ENCODE measurements around the gene IFIT3.

GRCh38 chr10:89306434-89307268, 21.1 kb upstream of the IFIT3 start:
- TF ChIP-seq CTCF (conservative IDR thresholded peaks at IDR 0.05; ENCODE audit: low read depth in 2 of 2) (no peak), POLR2AphosphoS5 (IDR thresholded peaks at IDR 0.05; ENCODE audit: low read depth) (no peak), EZH2phosphoT487 (IDR thresholded peaks at IDR 0.05; ENCODE audit: unreplicated experiment) (no peak), NANOG (IDR thresholded peaks at IDR 0.05; ENCODE audit: borderline replicate concordance) (no peak), EZH2 (IDR thresholded peaks at IDR 0.05; ENCODE audit: low read depth, unreplicated experiment) (no peak), STAT1 (IDR thresholded peaks at IDR 0.05; ENCODE audit: unreplicated experiment) (no peak)

Measured in GM23338 (cell line).